Measurements from ENCODE around the gene LUZP2.

GRCh38 chr11:24754406-24754805, 257.6 kb downstream of the LUZP2 start:
- no peak for TF ChIP-seq BACH2 (CRISPR knock-in tag; IDR thresholded peaks at IDR 0.05; ENCODE audit: borderline replicate concordance)
- TF ChIP-seq SNAI2 (CRISPR knock-in tag; IDR thresholded peaks at IDR 0.05), result no peak
- no peak for TF ChIP-seq ARNTL (CRISPR knock-in tag; IDR thresholded peaks at IDR 0.05; ENCODE audit: borderline replicate concordance, low read depth)
